RWPE2 (cell line): ENCODE results near the gene B3GNT2.

Experiments
- ATAC-seq: fragments of 200-7000 bp; cut with Tn5 transposase; 3 replicates; pipeline ENCODE4 v1.9.1; 2021; ENCODE audit warnings: low read depth
- DNase-seq: peaks from one replicate; pipeline ENCODE4 v3.0.0-alpha.2; 2020; ENCODE audit warnings: low spot score
- H3K27ac ChIP-seq: fragments of 450-650 bp; 2 replicates; pipeline ENCODE4 v1.5.1; 2017; ENCODE audit warnings: mild to moderate bottlenecking; ENCODE audit not compliant: poor library complexity, severe bottlenecking
- H3K27me3 ChIP-seq: fragments of 250-450 bp; sonication (Bioruptor Pico); 2 replicates; pipeline ENCODE4 v1.5.1; 2021; ENCODE audit warnings: mild to moderate bottlenecking, moderate library complexity; ENCODE audit not compliant: insufficient read depth, poor library complexity, severe bottlenecking
- H3K36me3 ChIP-seq: fragments of 250-450 bp; sonication (Bioruptor Pico); 2 replicates; pipeline ENCODE4 v1.5.1; 2020; ENCODE audit warnings: low read depth, mild to moderate bottlenecking, moderate library complexity
- H3K4me1 ChIP-seq: fragments of 250-450 bp; sonication (Bioruptor Pico); 2 replicates; pipeline ENCODE4 v1.5.1; 2021; ENCODE audit warnings: mild to moderate bottlenecking, moderate library complexity; ENCODE audit not compliant: insufficient read depth, poor library complexity, severe bottlenecking
- H3K4me3 ChIP-seq: fragments of 250-450 bp; sonication (Bioruptor Pico); 2 replicates; pipeline ENCODE4 v1.5.1; 2021; ENCODE audit warnings: mild to moderate bottlenecking, moderate library complexity; ENCODE audit not compliant: severe bottlenecking
- H3K9me3 ChIP-seq: fragments of 250-450 bp; sonication (Bioruptor Pico); 2 replicates; pipeline ENCODE4 v1.5.1; 2021; ENCODE audit warnings: mild to moderate bottlenecking, moderate library complexity; ENCODE audit not compliant: severe bottlenecking
- TF ChIP-seq, protein P1 (sequence below): fragments of 450-650 bp; IDR thresholded peaks from one replicate; pipeline ENCODE4 v1.5.1; 2017; ENCODE audit warnings: mild to moderate bottlenecking, moderate library complexity; ENCODE audit not compliant: poor library complexity, severe bottlenecking

Gene B3GNT2

DNA sequence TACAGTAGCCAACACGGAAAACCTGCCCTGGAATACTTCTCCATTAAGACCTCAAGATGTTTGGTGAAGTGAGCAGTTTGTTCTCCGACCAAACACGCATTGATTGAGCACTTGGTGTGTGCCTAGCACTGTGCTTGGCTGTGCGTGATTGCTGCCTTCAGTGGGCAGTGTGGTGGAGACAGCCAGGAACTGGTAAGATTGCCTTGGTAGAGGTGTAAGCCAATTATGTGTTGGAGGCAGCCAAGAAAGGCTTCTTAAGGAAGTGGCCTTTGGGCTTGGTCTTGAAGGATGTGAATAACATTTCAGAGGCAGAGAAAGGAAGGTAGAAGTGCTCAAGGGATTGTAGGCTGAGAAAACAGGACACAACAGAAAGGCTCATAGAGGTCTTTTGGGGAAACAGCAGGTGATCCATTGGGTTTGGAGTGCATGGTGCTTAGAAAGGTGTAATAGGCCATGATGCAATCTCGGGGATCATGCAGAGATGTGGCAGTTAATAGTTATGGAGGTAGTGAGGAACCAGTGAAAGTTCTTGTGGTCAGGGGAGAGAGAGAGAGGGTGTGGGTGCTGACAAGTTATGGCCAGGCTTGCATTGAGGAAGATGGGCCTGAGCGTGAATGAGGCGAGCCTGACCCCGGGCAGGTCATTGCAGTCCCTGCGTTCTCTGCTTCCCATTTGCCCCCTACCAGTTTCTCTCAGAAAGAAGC, 6.3 kb downstream of the B3GNT2 start:
- no peaks in the 10 kb centered on the region for H3K9me3 ChIP-seq
- no peak for ATAC-seq
- DNase-seq, result no peak
- no peaks in the 10 kb centered on the region for H3K27me3 ChIP-seq
- TF ChIP-seq, protein P1, sequence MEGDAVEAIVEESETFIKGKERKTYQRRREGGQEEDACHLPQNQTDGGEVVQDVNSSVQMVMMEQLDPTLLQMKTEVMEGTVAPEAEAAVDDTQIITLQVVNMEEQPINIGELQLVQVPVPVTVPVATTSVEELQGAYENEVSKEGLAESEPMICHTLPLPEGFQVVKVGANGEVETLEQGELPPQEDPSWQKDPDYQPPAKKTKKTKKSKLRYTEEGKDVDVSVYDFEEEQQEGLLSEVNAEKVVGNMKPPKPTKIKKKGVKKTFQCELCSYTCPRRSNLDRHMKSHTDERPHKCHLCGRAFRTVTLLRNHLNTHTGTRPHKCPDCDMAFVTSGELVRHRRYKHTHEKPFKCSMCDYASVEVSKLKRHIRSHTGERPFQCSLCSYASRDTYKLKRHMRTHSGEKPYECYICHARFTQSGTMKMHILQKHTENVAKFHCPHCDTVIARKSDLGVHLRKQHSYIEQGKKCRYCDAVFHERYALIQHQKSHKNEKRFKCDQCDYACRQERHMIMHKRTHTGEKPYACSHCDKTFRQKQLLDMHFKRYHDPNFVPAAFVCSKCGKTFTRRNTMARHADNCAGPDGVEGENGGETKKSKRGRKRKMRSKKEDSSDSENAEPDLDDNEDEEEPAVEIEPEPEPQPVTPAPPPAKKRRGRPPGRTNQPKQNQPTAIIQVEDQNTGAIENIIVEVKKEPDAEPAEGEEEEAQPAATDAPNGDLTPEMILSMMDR, result no peak
- peaks cover 7% of the 10 kb centered on the region for H3K4me1 ChIP-seq
- H3K27ac ChIP-seq, result no peak overlapping the region
- no peaks in the 10 kb centered on the region for H3K36me3 ChIP-seq
- no peak overlapping the region for H3K4me3 ChIP-seq

DNA sequence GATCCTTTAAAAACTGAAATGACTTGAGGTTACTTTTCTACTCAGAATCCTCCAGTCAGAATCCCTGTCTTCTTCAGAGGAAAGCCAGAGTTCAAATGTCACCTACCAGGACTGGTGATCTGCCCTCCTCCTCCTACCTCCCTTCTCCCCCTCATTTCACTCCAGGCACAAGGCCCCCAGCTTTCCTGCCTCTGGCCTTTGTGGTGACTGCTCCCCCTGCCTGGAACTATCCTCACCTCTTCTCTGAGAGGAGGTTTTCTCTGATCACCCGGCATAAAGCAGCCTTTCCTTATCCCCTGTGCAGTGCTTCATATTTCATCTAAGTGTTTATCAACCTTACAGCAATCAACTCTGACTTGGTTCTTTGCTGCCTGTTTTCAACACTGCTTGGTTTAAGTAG, 6.8 kb downstream of the B3GNT2 start:
- no peak for DNase-seq
- TF ChIP-seq, protein P1, result no peak
- Histone ChIP-seq H3K4me1 (peaks cover 7% of the 10 kb centered on the region), H3K4me3 (no peak overlapping the region), H3K27ac (no peak overlapping the region), H3K9me3 (no peaks in the 10 kb centered on the region), H3K27me3 (no peaks in the 10 kb centered on the region), H3K36me3 (no peaks in the 10 kb centered on the region)
- ATAC-seq, result no peak

DNA sequence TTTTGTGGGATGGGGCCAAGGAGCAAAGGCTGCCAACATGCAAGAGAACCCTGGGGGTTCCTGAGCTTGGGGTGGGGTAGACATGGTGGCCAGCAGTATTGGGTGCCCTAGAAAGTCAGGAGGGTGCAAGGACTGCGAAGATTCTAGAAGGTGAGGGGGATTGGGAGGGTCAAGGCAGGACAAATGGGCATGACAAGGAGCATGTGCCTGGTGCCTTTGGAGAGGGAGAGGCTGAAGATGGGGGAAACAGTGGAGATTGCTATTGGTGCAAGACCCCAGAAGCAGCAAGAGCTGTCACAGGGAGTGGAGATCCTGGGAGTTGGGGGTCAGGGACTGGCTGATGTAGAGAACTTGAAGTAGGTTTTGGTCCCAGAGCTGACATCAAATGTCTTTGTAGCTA, 7.5 kb downstream of the B3GNT2 start:
- DNase-seq, result no peak
- Histone ChIP-seq H3K27me3 (no peaks in the 10 kb centered on the region), H3K27ac (no peak overlapping the region), H3K9me3 (no peaks in the 10 kb centered on the region), H3K4me3 (no peak overlapping the region), H3K4me1 (no peaks in the 10 kb centered on the region), H3K36me3 (no peaks in the 10 kb centered on the region)
- no peak for ATAC-seq
- TF ChIP-seq, protein P1, result no peak

DNA sequence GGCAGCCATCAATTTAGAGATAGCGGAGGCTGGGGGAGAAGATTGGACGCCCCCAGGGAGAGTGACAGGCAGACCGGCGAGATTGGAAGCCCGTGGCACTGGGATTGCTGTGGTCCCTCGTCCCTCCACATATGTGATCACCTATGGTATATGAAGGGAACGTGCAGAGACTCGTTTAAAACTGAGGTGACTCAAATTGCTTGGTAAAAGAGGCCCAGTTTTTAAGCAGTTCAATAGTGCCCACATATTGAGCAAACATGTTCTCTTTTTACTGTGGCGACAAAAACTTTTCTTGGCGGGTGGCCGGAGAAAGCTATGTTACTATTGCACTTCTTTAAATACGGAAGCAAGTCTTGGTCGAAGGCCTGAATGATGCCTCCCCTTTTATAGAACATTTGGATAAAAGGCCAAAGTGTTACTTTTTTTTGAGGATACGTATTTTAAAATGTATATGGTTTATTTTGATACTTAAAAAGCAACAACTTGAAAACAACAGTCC, 9.1 kb downstream of the B3GNT2 start:
- H3K27me3 ChIP-seq, result no peaks in the 10 kb centered on the region
- no peaks in the 10 kb centered on the region for H3K4me1 ChIP-seq
- no peak overlapping the region for H3K27ac ChIP-seq
- TF ChIP-seq, protein P1, result no peak
- no peak overlapping the region for H3K4me3 ChIP-seq
- no peaks in the 10 kb centered on the region for H3K36me3 ChIP-seq
- no peaks in the 10 kb centered on the region for H3K9me3 ChIP-seq
- no peak for DNase-seq
- no peak for ATAC-seq

DNA sequence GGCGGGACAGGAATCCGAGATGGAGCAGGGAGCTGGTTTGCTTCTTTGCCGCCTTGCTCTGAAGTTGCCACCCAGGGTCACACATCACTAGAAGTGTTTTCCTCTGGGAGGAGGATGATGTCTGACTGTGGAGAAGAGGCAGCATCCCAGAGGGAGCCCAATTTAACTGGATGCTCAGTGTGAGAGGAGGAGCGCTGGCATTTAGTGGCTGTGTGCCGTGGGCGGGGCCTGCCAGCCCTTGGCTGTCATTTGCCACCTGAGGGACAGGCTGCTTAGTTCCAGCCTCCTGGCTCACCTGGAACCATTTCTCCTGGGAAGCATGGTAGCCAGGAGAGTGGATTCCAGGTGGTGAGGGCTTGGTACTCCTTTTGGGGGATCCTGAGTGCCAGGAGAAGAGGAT, 9.6 kb downstream of the B3GNT2 start:
- H3K9me3 ChIP-seq, result no peaks in the 10 kb centered on the region
- H3K36me3 ChIP-seq, result no peaks in the 10 kb centered on the region
- DNase-seq (no peak), ATAC-seq (no peak)
- no peaks in the 10 kb centered on the region for H3K4me1 ChIP-seq
- TF ChIP-seq, protein P1, result no peak
- H3K27me3 ChIP-seq, result no peaks in the 10 kb centered on the region
- H3K27ac ChIP-seq, result no peak overlapping the region
- no peak overlapping the region for H3K4me3 ChIP-seq
